ENCODE results near the gene MICA. TPM values are rescaled to one million over a fixed set of nuclear protein-coding genes. Genes with fewer than 3 reads are reported as not detected.
A peak's percentile ranks its signal among the peaks of the same experiment; 100 is the strongest.

MICA gene
- total and polyA plus RNA-seq, 2 experiments from 2014 or later = 36.0 to 41.9 TPM

DNA sequence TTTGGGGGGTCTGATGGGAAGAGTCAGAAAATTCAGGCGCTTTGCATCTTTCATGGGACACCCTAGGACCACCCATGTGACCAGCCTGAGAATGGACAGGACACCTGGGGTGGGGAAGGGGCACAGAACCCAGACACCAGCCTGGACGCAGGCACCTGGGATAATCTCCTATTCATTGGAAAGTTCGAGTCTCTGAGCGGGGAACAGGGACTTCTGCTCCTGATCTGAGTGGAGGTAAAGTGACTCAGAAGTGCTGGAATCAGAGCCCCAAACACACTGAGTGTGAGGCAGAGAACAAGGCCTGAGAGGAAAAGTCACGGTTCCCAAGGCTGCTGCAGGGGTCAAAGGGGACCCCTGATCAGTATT lies 47.8 kb upstream of the MICA start:
- Histone ChIP-seq H3K36me3 (replicated peaks; ENCODE audit: insufficient read depth, low read depth) (no peaks in the 10 kb centered on the region), H4K20me1 (ENCODE audit: insufficient read depth, poor library complexity, severe bottlenecking) (no peaks in the 10 kb centered on the region), H3K9me2 (replicated peaks; ENCODE audit: insufficient read depth) (no peaks in the 10 kb centered on the region), H3K4me2 (peak overlapping the region; percentile 54), H3K27ac (no peak overlapping the region), H3K4me1 (ENCODE audit: insufficient read depth) (no peaks in the 10 kb centered on the region), H3K79me2 (no peaks in the 10 kb centered on the region), H3K4me3 (no peak overlapping the region), H3K27me3 (peaks cover 8% of the 10 kb centered on the region), H2AFZ (no peak overlapping the region), H3K9me3 (ENCODE audit: low read depth) (no peaks in the 10 kb centered on the region)
- WGBS (ENCODE audit: low lambda C conversion rate, missing lambda C conversion rate) = 91% methylated on average over 5 of the region's 5 CpGs
- DNase-seq (ENCODE audit: low spot score) = no peak
- TF ChIP-seq, protein P1, sequence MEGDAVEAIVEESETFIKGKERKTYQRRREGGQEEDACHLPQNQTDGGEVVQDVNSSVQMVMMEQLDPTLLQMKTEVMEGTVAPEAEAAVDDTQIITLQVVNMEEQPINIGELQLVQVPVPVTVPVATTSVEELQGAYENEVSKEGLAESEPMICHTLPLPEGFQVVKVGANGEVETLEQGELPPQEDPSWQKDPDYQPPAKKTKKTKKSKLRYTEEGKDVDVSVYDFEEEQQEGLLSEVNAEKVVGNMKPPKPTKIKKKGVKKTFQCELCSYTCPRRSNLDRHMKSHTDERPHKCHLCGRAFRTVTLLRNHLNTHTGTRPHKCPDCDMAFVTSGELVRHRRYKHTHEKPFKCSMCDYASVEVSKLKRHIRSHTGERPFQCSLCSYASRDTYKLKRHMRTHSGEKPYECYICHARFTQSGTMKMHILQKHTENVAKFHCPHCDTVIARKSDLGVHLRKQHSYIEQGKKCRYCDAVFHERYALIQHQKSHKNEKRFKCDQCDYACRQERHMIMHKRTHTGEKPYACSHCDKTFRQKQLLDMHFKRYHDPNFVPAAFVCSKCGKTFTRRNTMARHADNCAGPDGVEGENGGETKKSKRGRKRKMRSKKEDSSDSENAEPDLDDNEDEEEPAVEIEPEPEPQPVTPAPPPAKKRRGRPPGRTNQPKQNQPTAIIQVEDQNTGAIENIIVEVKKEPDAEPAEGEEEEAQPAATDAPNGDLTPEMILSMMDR (IDR thresholded peaks at IDR 0.05; ENCODE audit: poor library complexity) = no peak
- TF ChIP-seq EZH2phosphoT487 (IDR thresholded peaks at IDR 0.05; ENCODE audit: low read depth, severe bottlenecking, unreplicated experiment) (no peak), EZH2 (IDR thresholded peaks at IDR 0.05; ENCODE audit: borderline replicate concordance) (no peak)

- Histone ChIP-seq H3K4me1 (ENCODE audit: insufficient read depth) (no peaks in the 10 kb centered on the region), H3K79me2 (no peaks in the 10 kb centered on the region), H3K4me3 (peak overlapping the region; percentile 42), H3K36me3 (replicated peaks; ENCODE audit: insufficient read depth, low read depth) (no peaks in the 10 kb centered on the region), H2AFZ (peak overlapping the region; percentile 66), H3K27me3 (peaks cover 9% of the 10 kb centered on the region), H4K20me1 (ENCODE audit: insufficient read depth, poor library complexity, severe bottlenecking) (no peaks in the 10 kb centered on the region), H3K4me2 (peak overlapping the region; percentile 82), H3K9me3 (ENCODE audit: low read depth) (no peaks in the 10 kb centered on the region), H3K9me2 (replicated peaks; ENCODE audit: insufficient read depth) (no peaks in the 10 kb centered on the region), H3K27ac (no peak overlapping the region)
- TF ChIP-seq, protein P1 (IDR thresholded peaks at IDR 0.05; ENCODE audit: poor library complexity) = no peak
- TF ChIP-seq EZH2 (IDR thresholded peaks at IDR 0.05; ENCODE audit: borderline replicate concordance) (no peak), EZH2phosphoT487 (IDR thresholded peaks at IDR 0.05; ENCODE audit: low read depth, severe bottlenecking, unreplicated experiment) (no peak)
- 2% methylated on average over 29 of the region's 83 CpGs for WGBS (ENCODE audit: low lambda C conversion rate, missing lambda C conversion rate)
- DNase-seq (ENCODE audit: low spot score) = peak; percentile 37
Observed at GRCh38 chr6:31356216-31356945, 47.0 kb upstream of the MICA start.

DNA sequence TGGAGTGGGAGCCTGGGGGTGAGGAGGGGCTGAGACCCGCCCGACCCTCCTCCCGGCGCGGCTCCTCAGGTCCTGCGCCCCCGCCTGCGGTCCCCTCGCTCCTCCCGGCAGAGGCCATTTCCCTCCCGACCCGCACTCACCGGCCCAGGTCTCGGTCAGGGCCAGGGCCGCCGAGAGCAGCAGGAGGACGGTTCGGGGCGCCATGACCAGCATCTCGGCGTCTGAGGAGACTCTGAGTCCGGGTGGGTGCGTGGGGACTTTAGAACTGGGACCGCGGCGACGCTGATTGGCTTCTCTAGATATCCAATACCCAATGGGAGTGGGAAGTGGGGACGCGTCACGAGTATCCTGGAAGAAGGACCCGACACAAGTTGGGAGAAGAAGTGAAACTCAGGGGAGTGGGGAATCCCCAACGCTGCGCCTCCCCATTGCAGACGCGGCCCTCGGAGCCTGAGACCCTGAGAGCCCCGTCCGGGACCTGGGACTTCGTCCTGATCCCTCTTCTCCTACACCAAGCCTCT lies 46.4 kb upstream of the MICA start, which contains the start of gene HLA-B:
HLA-B (minus strand) TSS at position 234 of the 521 bp plus-strand sequence; CDS start at position 213, 21 bp downstream.
- Histone ChIP-seq H3K27me3 (peaks cover 9% of the 10 kb centered on the region), H3K27ac (no peak within 1 kb of the TSS), H3K4me1 (ENCODE audit: insufficient read depth) (no peaks in the 10 kb centered on the region), H3K79me2 (no peaks in the 10 kb centered on the region), H2AFZ (peak within 1 kb of the TSS; percentile 66), H4K20me1 (ENCODE audit: insufficient read depth, poor library complexity, severe bottlenecking) (no peaks in the 10 kb centered on the region), H3K9me3 (ENCODE audit: low read depth) (no peaks in the 10 kb centered on the region), H3K9me2 (replicated peaks; ENCODE audit: insufficient read depth) (no peaks in the 10 kb centered on the region), H3K36me3 (replicated peaks; ENCODE audit: insufficient read depth, low read depth) (no peaks in the 10 kb centered on the region), H3K4me2 (peak within 1 kb of the TSS; percentile 82), H3K4me3 (peak within 1 kb of the TSS; percentile 42)
- TF ChIP-seq EZH2 (IDR thresholded peaks at IDR 0.05; ENCODE audit: borderline replicate concordance) (no peak), EZH2phosphoT487 (IDR thresholded peaks at IDR 0.05; ENCODE audit: low read depth, severe bottlenecking, unreplicated experiment) (no peak)
- TF ChIP-seq, protein P1 (IDR thresholded peaks at IDR 0.05; ENCODE audit: poor library complexity) = no peak
- 2% methylated on average over 27 of the region's 39 CpGs for WGBS (ENCODE audit: low lambda C conversion rate, missing lambda C conversion rate)
- DNase-seq (ENCODE audit: low spot score) = peak; percentile 87
